Coronary artery (tissue), 2 donors: Measurements from ENCODE around the gene ISX.

Experiments
- DNase-seq: peaks from one replicate; pipeline ENCODE4 v3.0.0-alpha.2; 2017; ENCODE audit warnings: low spot score
- H3K27ac ChIP-seq, 2 donors: fragments of 200-600 bp; sonication (generic); one replicate each; pipeline ENCODE4 v1.5.1; 2016 to 2019
- H3K4me3 ChIP-seq: fragments of 200-600 bp; sonication (generic); 2 replicates; pipeline ENCODE4 v1.5.1; 2016; ENCODE audit warnings: mild to moderate bottlenecking, moderate library complexity
- TF ChIP-seq, protein P1 (sequence below): fragments of 200-600 bp; sonication (generic); IDR thresholded peaks from one replicate; pipeline ENCODE4 v1.5.1; 2019; ENCODE audit warnings: antibody characterized with exemption

Gene ISX

DNA sequence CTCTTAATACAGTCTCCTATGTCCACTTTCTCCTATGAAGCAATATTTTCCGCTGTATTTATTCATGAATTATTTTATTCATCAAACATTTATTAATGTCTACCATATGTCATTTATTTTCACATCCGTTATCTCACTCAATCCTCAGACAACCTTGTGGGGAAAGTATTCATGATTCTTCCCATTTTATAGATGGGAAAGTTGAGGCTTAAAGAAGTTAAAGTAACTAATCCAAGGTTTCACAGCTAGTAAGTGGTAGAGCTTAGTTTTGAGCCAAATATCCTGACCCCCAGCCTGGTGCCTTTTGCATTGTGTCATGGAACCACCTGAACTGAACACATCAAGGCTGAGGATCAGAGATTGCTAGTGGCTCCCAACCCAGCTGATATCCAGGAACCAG lies 66.6 kb downstream of the ISX start:
- no peak overlapping the region for H3K27ac ChIP-seq
- DNase-seq: no peak
- TF ChIP-seq, protein P1, sequence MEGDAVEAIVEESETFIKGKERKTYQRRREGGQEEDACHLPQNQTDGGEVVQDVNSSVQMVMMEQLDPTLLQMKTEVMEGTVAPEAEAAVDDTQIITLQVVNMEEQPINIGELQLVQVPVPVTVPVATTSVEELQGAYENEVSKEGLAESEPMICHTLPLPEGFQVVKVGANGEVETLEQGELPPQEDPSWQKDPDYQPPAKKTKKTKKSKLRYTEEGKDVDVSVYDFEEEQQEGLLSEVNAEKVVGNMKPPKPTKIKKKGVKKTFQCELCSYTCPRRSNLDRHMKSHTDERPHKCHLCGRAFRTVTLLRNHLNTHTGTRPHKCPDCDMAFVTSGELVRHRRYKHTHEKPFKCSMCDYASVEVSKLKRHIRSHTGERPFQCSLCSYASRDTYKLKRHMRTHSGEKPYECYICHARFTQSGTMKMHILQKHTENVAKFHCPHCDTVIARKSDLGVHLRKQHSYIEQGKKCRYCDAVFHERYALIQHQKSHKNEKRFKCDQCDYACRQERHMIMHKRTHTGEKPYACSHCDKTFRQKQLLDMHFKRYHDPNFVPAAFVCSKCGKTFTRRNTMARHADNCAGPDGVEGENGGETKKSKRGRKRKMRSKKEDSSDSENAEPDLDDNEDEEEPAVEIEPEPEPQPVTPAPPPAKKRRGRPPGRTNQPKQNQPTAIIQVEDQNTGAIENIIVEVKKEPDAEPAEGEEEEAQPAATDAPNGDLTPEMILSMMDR: no peak
- no peak overlapping the region for H3K4me3 ChIP-seq

GRCh38 chr22:35133702-35134380 lies 67.9 kb downstream of the ISX start:
- DNase-seq: no peak
- H3K4me3 ChIP-seq: no peak overlapping the region
- no peak overlapping the region for H3K27ac ChIP-seq
- TF ChIP-seq, protein P1: no peak

GRCh38 chr22:35134637-35135036 lies 68.7 kb downstream of the ISX start:
- DNase-seq: no peak
- Histone ChIP-seq H3K4me3 (no peak overlapping the region), H3K27ac (no peak overlapping the region)
- TF ChIP-seq, protein P1: no peak

DNA sequence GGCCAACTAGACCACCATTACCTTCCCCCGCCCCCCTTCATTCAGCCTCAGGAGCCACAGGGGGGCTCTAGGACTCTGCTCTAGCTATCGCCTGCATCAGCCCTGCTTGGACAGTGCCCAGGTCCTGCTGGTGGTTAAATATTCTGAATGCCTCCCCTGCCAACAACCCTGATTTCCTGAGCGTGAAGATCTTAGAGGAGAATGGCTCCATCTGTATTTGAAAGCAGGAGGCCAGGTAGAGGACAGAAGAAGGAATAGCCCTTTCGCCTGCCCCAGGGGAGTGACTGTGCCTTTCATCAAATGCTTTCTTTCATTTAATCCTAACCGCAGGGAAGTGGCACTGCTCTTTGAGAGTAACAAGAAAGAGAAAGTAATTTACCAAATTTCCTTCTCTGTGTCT lies 69.2 kb downstream of the ISX start:
- no peak for DNase-seq
- TF ChIP-seq, protein P1: no peak
- Histone ChIP-seq H3K4me3 (no peak overlapping the region), H3K27ac (no peak overlapping the region)
